Measurements from ENCODE around the gene HNRNPDL. TPM values are rescaled to one million over a fixed set of nuclear protein-coding genes. Genes with fewer than 3 reads are reported as not detected.

Gene HNRNPDL
- total and polyA plus RNA-seq, 2 of the 13 experiments (the other 11 are each of a cell fraction or from before 2014, with no cell fraction given), result 167 to 414 TPM

DNA sequence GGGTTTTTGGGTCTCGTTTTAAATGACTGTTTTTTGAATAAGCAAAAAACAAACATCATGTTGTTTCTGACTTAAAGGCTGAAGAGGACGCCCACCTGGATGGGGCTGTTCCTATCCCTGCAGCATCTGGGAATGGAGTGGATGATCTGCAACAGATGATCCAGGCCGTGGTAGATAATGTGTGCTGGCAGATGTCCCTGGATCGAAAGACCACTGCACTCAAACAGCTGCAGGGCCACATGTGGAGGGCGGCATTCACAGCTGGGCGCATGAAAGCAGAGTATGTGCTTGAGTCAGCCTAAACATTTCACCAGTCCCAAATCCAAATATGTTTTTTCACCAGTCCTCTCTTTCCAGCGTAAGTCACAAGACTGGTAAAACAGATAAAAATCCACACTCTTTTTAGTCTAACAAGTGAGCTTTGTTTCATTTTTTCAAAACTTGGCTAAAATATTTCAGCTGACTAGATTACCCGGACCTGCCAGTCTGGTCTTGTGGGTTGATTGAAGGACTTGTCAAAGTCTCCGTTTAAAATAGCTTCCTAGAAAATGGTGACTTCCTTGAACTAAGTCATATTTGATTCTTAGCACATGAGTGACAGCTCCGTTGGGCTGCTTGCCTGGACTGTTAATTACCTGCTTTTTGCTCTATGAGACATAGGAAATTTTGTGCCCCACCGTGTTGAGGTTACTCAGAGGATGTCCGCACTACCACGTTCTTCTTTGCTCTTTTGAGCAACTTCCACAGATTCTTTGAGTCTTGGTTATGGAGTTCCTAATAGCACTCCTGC is 20.9 kb upstream of the HNRNPDL start (continued):
- TF ChIP-seq, protein P1, sequence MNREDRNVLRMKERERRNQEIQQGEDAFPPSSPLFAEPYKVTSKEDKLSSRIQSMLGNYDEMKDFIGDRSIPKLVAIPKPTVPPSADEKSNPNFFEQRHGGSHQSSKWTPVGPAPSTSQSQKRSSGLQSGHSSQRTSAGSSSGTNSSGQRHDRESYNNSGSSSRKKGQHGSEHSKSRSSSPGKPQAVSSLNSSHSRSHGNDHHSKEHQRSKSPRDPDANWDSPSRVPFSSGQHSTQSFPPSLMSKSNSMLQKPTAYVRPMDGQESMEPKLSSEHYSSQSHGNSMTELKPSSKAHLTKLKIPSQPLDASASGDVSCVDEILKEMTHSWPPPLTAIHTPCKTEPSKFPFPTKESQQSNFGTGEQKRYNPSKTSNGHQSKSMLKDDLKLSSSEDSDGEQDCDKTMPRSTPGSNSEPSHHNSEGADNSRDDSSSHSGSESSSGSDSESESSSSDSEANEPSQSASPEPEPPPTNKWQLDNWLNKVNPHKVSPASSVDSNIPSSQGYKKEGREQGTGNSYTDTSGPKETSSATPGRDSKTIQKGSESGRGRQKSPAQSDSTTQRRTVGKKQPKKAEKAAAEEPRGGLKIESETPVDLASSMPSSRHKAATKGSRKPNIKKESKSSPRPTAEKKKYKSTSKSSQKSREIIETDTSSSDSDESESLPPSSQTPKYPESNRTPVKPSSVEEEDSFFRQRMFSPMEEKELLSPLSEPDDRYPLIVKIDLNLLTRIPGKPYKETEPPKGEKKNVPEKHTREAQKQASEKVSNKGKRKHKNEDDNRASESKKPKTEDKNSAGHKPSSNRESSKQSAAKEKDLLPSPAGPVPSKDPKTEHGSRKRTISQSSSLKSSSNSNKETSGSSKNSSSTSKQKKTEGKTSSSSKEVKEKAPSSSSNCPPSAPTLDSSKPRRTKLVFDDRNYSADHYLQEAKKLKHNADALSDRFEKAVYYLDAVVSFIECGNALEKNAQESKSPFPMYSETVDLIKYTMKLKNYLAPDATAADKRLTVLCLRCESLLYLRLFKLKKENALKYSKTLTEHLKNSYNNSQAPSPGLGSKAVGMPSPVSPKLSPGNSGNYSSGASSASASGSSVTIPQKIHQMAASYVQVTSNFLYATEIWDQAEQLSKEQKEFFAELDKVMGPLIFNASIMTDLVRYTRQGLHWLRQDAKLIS (CRISPR knock-in tag; IDR thresholded peaks at IDR 0.05), result no peak

DNA sequence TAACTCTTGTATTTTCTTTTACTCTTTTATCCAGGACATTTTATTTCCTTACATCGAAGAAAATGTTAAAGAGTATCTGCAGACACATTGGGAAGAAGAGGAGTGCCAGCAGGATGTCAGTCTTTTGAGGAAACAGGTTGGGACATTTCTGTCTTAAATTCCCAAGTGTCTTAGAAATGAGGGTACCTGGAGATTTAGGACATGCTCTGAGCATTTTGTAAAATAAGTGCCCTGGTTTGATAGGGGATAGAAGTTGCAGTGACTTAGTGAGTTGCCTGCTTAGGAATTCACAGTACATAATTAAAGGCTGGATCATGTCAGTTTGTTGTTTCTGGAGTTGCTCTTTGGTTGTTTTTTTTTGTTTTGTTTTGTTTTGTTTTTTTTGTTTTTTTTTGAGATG is 17.6 kb upstream of the HNRNPDL start:
- Histone ChIP-seq H3K9ac (ENCODE audit: insufficient read depth, low read depth, low read length) (no peak overlapping the region), H4K20me1 (ENCODE audit: insufficient read depth, low read length) (peaks cover 3% of the 10 kb centered on the region; the same call in 1 of the 2 replicates), H3K4me2 (ENCODE audit: low read depth, low read length) (no peak overlapping the region), H3K9me3 (ENCODE audit: low read length) (no peaks in the 10 kb centered on the region), H3K4me1 (ENCODE audit: insufficient read depth, low read length) (no peaks in the 10 kb centered on the region), H3K36me3 (replicated peaks in 1 of 2; ENCODE audit: control insufficient read depth in 1 of 2, insufficient read depth in 2 of 2, low read length in 2 of 2) (peaks cover 8 to 44% of the 10 kb centered on the region in 2 experiments), H2AFZ (ENCODE audit: low read length) (no peak overlapping the region), H3K27ac (ENCODE audit: extremely low read length, insufficient read depth, low read length) (no peak overlapping the region), H3K27me3 (ENCODE audit: control insufficient read depth in 1 of 2, insufficient read depth in 2 of 2, low read length in 2 of 2) (no peaks in the 10 kb centered on the region), H3K4me3 (replicated peaks in 1 of 3; ENCODE audit: insufficient read depth in 1 of 3, low read depth in 2 of 3, low read length in 3 of 3) (no peak overlapping the region), H3K79me2 (ENCODE audit: insufficient read depth, low read length) (peaks cover 35% of the 10 kb centered on the region)
- FAIRE-seq (no peak), DNase-seq (ENCODE audit: low spot score) (no peak), ATAC-seq (no peak)
- BruUV-seq (replicated peaks), result no TSS peak
- ChIA-PET CTCF (ENCODE audit: low intra/inter-chr PET ratio, low total read pairs) (no interaction called here), POLR2A (no interaction called here)
- in situ Hi-C loops (cut with HindIII; ENCODE audit: extremely low pct_ligation_motif_present, low pct_unique_long_range_greater_than_20kb), result no loop called here
- 100% methylated on average over 1 of the region's 1 CpG for WGBS (ENCODE audit: low lambda C conversion rate)
- intact Hi-C loops (cut with micrococcal nuclease; ENCODE audit: unreplicated experiment), result no loop called here
- TF ChIP-seq, protein P2, sequence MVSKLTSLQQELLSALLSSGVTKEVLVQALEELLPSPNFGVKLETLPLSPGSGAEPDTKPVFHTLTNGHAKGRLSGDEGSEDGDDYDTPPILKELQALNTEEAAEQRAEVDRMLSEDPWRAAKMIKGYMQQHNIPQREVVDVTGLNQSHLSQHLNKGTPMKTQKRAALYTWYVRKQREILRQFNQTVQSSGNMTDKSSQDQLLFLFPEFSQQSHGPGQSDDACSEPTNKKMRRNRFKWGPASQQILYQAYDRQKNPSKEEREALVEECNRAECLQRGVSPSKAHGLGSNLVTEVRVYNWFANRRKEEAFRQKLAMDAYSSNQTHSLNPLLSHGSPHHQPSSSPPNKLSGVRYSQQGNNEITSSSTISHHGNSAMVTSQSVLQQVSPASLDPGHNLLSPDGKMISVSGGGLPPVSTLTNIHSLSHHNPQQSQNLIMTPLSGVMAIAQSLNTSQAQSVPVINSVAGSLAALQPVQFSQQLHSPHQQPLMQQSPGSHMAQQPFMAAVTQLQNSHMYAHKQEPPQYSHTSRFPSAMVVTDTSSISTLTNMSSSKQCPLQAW (CRISPR knock-in tag; IDR thresholded peaks at IDR 0.05), result no peak
- TF ChIP-seq MTA3 (CRISPR knock-in tag; IDR thresholded peaks at IDR 0.05) (no peak), SIN3A (IDR thresholded peaks at IDR 0.05; ENCODE audit: borderline replicate concordance, low read depth, low read length) (no peak), ZNF136 (CRISPR knock-in tag; IDR thresholded peaks at IDR 0.05; ENCODE audit: low read depth) (no peak), ZNF256 (CRISPR knock-in tag; conservative IDR thresholded peaks at IDR 0.05) (no peak), ZNF678 (CRISPR knock-in tag; IDR thresholded peaks at IDR 0.05) (no peak), ZNF557 (CRISPR knock-in tag; IDR thresholded peaks at IDR 0.05) (no peak)
- TF ChIP-seq, protein P3, sequence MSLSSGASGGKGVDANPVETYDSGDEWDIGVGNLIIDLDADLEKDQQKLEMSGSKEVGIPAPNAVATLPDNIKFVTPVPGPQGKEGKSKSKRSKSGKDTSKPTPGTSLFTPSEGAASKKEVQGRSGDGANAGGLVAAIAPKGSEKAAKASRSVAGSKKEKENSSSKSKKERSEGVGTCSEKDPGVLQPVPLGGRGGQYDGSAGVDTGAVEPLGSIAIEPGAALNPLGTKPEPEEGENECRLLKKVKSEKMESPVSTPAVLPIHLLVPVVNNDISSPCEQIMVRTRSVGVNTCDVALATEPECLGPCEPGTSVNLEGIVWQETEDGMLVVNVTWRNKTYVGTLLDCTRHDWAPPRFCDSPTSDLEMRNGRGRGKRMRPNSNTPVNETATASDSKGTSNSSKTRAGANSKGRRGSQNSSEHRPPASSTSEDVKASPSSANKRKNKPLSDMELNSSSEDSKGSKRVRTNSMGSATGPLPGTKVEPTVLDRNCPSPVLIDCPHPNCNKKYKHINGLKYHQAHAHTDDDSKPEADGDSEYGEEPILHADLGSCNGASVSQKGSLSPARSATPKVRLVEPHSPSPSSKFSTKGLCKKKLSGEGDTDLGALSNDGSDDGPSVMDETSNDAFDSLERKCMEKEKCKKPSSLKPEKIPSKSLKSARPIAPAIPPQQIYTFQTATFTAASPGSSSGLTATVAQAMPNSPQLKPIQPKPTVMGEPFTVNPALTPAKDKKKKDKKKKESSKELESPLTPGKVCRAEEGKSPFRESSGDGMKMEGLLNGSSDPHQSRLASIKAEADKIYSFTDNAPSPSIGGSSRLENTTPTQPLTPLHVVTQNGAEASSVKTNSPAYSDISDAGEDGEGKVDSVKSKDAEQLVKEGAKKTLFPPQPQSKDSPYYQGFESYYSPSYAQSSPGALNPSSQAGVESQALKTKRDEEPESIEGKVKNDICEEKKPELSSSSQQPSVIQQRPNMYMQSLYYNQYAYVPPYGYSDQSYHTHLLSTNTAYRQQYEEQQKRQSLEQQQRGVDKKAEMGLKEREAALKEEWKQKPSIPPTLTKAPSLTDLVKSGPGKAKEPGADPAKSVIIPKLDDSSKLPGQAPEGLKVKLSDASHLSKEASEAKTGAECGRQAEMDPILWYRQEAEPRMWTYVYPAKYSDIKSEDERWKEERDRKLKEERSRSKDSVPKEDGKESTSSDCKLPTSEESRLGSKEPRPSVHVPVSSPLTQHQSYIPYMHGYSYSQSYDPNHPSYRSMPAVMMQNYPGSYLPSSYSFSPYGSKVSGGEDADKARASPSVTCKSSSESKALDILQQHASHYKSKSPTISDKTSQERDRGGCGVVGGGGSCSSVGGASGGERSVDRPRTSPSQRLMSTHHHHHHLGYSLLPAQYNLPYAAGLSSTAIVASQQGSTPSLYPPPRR (CRISPR knock-in tag; IDR thresholded peaks at IDR 0.05; ENCODE audit: borderline replicate concordance), result no peak
- TF ChIP-seq, protein P4, sequence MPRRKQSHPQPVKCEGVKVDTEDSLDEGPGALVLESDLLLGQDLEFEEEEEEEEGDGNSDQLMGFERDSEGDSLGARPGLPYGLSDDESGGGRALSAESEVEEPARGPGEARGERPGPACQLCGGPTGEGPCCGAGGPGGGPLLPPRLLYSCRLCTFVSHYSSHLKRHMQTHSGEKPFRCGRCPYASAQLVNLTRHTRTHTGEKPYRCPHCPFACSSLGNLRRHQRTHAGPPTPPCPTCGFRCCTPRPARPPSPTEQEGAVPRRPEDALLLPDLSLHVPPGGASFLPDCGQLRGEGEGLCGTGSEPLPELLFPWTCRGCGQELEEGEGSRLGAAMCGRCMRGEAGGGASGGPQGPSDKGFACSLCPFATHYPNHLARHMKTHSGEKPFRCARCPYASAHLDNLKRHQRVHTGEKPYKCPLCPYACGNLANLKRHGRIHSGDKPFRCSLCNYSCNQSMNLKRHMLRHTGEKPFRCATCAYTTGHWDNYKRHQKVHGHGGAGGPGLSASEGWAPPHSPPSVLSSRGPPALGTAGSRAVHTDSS (CRISPR knock-in tag; conservative IDR thresholded peaks at IDR 0.05), result no peak
